ENCODE measurements around the gene ATXN10. TPM values are rescaled to one million over a fixed set of nuclear protein-coding genes. Genes with fewer than 3 reads are reported as not detected.
"Not testable (repeated sequence)": the region's sequence is repeated elsewhere in the genome, so short reads cannot be mapped to it uniquely, and the experiment has no call there.

ATXN10 gene
- total RNA-seq, 4 donors from 2014 or later: 78.5 to 152 (median 113) TPM

DNA sequence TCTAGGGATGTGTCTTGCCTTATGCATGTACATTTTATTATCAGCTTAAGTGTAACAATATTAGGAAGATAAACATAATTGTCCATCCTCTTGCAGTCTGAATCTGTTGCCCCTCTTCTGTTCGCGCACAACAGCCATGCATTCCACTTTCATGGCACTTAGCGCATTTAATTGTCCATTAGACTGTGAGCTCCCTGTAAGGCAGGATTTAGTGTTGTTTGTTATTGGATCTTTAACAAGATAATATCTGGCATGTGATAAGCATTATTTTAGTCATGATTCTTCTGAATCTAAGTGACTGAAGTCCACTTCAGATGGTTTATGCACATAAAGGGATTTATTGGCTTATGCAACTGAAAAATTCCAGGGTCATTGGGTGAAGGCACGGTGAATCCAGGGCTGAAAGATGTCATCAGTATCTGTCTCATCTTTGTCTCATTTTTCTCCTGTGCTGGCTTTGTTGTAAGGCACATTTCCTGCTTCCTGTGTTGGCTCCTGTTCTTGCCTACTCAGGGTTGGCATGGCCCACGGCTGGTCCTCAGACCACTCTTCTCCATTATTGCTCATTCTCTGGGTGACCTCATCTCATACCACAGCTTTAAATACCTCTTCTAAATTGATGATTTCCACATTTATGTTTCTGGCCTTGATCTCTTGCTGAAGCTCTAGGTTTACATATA is 37.6 kb downstream of the ATXN10 start:
- Histone ChIP-seq H3K27ac (no peak overlapping the region), H3K36me3 (peaks cover 0 to 41% of the 10 kb centered on the region in 2 donors), H3K4me1 (peaks cover 0 to 40% (median 12%) of the 10 kb centered on the region in 3 donors), H3K9me3 (no peaks in the 10 kb centered on the region), H3K27me3 (no peaks in the 10 kb centered on the region), H3K4me3 (no peak overlapping the region)
- ATAC-seq: peak; percentile 13
- 61 to 62% methylated on average over 5 of the region's 5 CpGs for WGBS, 2 donors (ENCODE audit: low coverage in 1 of 2)
- TF ChIP-seq POLR2AphosphoS5 (IDR thresholded peaks at IDR 0.05): peak; percentile 35
- no peak for TF ChIP-seq POLR2A (IDR thresholded peaks at IDR 0.05)

DNA sequence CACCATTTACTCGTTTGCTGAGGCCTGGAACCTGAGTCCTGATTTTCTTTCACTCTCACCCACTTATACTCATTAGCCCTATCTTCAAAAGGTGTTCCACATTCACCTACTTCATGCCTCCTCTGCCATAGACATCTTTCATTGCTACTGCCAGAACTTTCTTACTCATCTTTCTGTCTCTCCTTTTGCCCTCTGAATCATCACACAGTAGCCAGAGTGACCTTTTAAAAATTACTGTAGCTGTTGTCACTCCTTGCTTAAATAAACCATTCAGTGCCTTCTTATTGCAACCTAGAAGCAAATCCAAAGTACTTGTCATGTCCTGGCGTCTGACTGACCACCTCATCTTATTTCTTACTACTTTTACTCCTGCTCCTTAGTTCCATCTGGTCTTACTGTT is 38.2 kb downstream of the ATXN10 start:
- Histone ChIP-seq H3K27ac (no peak overlapping the region), H3K4me3 (no peak overlapping the region), H3K27me3 (no peaks in the 10 kb centered on the region), H3K4me1 (peaks cover 0 to 40% (median 12%) of the 10 kb centered on the region in 3 donors), H3K36me3 (peaks cover 0 to 41% of the 10 kb centered on the region in 2 donors), H3K9me3 (no peaks in the 10 kb centered on the region)
- no peak for TF ChIP-seq POLR2AphosphoS5 (IDR thresholded peaks at IDR 0.05)
- TF ChIP-seq POLR2A (IDR thresholded peaks at IDR 0.05): no peak
- TF ChIP-seq, protein P1, sequence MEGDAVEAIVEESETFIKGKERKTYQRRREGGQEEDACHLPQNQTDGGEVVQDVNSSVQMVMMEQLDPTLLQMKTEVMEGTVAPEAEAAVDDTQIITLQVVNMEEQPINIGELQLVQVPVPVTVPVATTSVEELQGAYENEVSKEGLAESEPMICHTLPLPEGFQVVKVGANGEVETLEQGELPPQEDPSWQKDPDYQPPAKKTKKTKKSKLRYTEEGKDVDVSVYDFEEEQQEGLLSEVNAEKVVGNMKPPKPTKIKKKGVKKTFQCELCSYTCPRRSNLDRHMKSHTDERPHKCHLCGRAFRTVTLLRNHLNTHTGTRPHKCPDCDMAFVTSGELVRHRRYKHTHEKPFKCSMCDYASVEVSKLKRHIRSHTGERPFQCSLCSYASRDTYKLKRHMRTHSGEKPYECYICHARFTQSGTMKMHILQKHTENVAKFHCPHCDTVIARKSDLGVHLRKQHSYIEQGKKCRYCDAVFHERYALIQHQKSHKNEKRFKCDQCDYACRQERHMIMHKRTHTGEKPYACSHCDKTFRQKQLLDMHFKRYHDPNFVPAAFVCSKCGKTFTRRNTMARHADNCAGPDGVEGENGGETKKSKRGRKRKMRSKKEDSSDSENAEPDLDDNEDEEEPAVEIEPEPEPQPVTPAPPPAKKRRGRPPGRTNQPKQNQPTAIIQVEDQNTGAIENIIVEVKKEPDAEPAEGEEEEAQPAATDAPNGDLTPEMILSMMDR (IDR thresholded peaks at IDR 0.05): no peak
- no peak for TF ChIP-seq EP300 (IDR thresholded peaks at IDR 0.05)
- 36 to 60% methylated on average over 2 of the region's 2 CpGs for WGBS, 2 donors (ENCODE audit: low coverage in 1 of 2)
- ATAC-seq: no peak

DNA sequence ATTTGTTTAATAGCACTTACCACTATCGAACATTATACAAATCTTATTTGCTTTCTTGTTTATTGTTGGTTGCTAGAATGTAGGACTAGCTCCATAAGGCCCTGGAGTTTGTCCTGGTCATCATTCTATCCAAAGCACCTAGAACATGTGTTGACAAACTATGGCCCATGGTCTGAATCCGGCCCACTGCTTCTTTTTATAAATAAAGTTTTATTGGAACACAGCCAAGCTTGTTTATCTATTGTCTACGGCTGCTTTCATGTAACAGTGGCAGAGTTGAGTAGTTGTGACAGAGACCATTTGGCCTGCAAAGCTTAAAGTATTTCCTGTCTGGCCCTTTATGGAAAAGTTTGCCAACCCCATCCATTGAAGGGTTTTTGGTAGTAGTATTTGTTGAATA is 38.8 kb downstream of the ATXN10 start:
- Histone ChIP-seq H3K9me3 (no peaks in the 10 kb centered on the region), H3K27ac (no peak overlapping the region), H3K4me3 (no peak overlapping the region), H3K36me3 (peaks cover 0 to 39% of the 10 kb centered on the region in 2 donors), H3K4me1 (peaks cover 0 to 40% (median 12%) of the 10 kb centered on the region in 3 donors), H3K27me3 (no peaks in the 10 kb centered on the region)
- TF ChIP-seq POLR2AphosphoS5 (IDR thresholded peaks at IDR 0.05) (no peak), POLR2A (IDR thresholded peaks at IDR 0.05) (no peak), EP300 (IDR thresholded peaks at IDR 0.05) (no peak)
- TF ChIP-seq, protein P1 (IDR thresholded peaks at IDR 0.05): no peak
- WGBS, 2 donors (ENCODE audit: low coverage in 1 of 2): 65 to 90% methylated on average over 3 of the region's 3 CpGs
- ATAC-seq: no peak

DNA sequence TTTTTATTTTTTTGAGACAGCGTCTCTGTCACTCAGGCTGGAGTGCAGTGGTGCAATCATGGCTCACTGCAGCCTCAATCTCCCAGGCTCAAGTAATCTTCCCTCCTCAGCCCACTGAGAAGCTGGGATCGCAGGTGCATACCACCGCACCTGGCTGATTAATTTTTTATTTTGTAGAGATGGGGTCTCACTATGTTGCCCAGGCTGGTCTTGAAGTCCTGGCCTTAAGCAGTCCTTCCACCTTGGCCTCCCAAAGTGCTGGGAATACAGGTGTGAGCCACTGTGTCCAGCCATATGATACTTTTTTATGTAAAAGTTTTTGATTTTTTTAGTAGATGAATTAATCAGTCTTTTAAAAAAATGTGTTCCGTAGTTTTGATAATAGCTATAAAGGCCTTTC is 42.8 kb downstream of the ATXN10 start:
- not testable (repeated sequence) for H3K27ac ChIP-seq, H3K9me3 ChIP-seq, ATAC-seq, H3K4me3 ChIP-seq, H3K27me3 ChIP-seq
- Histone ChIP-seq H3K4me1 (peaks cover 0 to 23% (median 6%) of the 10 kb centered on the region in 3 donors), H3K36me3 (peaks cover 0 to 41% of the 10 kb centered on the region in 2 donors)
- 96 to 100% methylated on average over 2 to 4 of the region's 4 CpGs for WGBS, 2 donors (ENCODE audit: low coverage in 1 of 2)

DNA sequence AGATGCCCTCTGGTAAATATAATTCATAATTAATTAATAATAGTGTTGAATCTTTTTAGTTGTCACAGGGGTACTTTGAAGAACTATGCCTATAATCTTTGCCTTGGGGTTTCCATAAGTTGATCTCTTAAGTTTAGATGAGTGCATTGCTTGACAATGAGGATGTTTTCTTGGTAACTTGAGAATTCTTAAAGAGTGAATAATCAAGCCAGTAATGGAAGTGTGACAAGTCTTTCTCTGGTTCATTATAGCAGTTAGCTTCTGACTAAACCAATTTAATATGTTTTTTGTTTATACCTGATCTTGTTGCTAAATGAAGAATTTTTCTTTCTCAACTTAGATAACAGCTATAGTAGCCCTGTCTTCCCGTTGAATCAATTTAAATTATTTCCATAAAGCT is 46.2 kb downstream of the ATXN10 start:
- Histone ChIP-seq H3K4me1 (peaks cover 0 to 11% (median 0%) of the 10 kb centered on the region in 3 donors), H3K36me3 (peaks cover 0 to 59% of the 10 kb centered on the region in 2 donors), H3K27me3 (no peaks in the 10 kb centered on the region), H3K4me3 (no peak overlapping the region), H3K9me3 (no peaks in the 10 kb centered on the region), H3K27ac (no peak overlapping the region)
- 77 to 89% methylated on average over 1 of the region's 1 CpG for WGBS, 2 donors (ENCODE audit: low coverage in 1 of 2)
- no peak for ATAC-seq
- TF ChIP-seq, protein P1 (IDR thresholded peaks at IDR 0.05): no peak
- TF ChIP-seq POLR2AphosphoS5 (IDR thresholded peaks at IDR 0.05) (no peak), POLR2A (IDR thresholded peaks at IDR 0.05) (no peak), EP300 (IDR thresholded peaks at IDR 0.05) (no peak)

DNA sequence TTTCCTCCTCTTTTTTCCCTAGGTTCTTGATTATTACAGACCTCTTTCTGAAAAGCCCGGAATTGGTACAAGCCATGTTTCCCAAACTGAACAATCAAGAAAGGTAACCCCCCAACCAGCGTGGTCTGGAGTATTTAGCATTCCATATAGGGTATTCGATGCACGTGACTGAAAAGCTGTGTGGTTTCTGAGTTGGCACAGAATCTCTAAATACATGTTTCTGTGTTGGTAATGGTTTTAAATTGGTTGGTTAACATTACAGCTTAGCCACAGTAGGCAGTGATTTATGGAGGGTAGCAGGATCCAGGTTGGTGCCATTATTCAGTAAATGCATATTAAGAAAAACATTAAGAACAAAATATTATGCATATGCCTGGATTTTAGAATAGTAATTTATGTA is 46.8 kb downstream of the ATXN10 start:
- Histone ChIP-seq H3K27ac (no peak overlapping the region), H3K36me3 (peaks cover 0 to 59% of the 10 kb centered on the region in 2 donors), H3K4me1 (peaks cover 0 to 11% (median 0%) of the 10 kb centered on the region in 3 donors), H3K4me3 (no peak overlapping the region), H3K27me3 (no peaks in the 10 kb centered on the region), H3K9me3 (no peaks in the 10 kb centered on the region)
- TF ChIP-seq, protein P1 (IDR thresholded peaks at IDR 0.05): no peak
- TF ChIP-seq EP300 (IDR thresholded peaks at IDR 0.05): no peak
- no peak for TF ChIP-seq POLR2A (IDR thresholded peaks at IDR 0.05)
- no peak for TF ChIP-seq POLR2AphosphoS5 (IDR thresholded peaks at IDR 0.05)
- no peak for ATAC-seq
- 81 to 90% methylated on average over 4 of the region's 4 CpGs for WGBS, 2 donors (ENCODE audit: low coverage in 1 of 2)

Data from gastroesophageal sphincter (tissue), 4 donors.